ENCODE data around the gene CHCHD10.

Gene CHCHD10

GRCh38 chr22:23783265-23784150, 15.7 kb upstream of the CHCHD10 start:
- Histone ChIP-seq H3K36me3 (ENCODE audit: insufficient read depth, low read length) (no peaks in the 10 kb centered on the region), H2AFZ (ENCODE audit: low read depth, low read length) (no peak overlapping the region), H3K27me3 (ENCODE audit: insufficient read depth, low read length) (no peaks in the 10 kb centered on the region), H3K4me3 (ENCODE audit: low read length) (no peak overlapping the region), H3K4me1 (ENCODE audit: insufficient read depth, low read length) (peaks cover 14% of the 10 kb centered on the region), H3K9me3 (ENCODE audit: low read length) (no peaks in the 10 kb centered on the region)

- H3K27me3 ChIP-seq (ENCODE audit: insufficient read depth, low read length): no peaks in the 10 kb centered on the region
- H3K4me3 ChIP-seq (ENCODE audit: low read length): no peak overlapping the region
- H3K36me3 ChIP-seq (ENCODE audit: insufficient read depth, low read length): no peaks in the 10 kb centered on the region
- no peaks in the 10 kb centered on the region for H3K9me3 ChIP-seq (ENCODE audit: low read length)
- H2AFZ ChIP-seq (ENCODE audit: low read depth, low read length): no peak overlapping the region
- peaks cover 9% of the 10 kb centered on the region for H3K4me1 ChIP-seq (ENCODE audit: insufficient read depth, low read length)
Measured at GRCh38 chr22:23782703-23783102, 14.9 kb upstream of the CHCHD10 start.

- H3K9me3 ChIP-seq (ENCODE audit: low read length): no peaks in the 10 kb centered on the region
- no peaks in the 10 kb centered on the region for H3K36me3 ChIP-seq (ENCODE audit: insufficient read depth, low read length)
- no peak overlapping the region for H2AFZ ChIP-seq (ENCODE audit: low read depth, low read length)
- H3K27me3 ChIP-seq (ENCODE audit: insufficient read depth, low read length): no peaks in the 10 kb centered on the region
- no peak overlapping the region for H3K4me3 ChIP-seq (ENCODE audit: low read length)
- peaks cover 5% of the 10 kb centered on the region for H3K4me1 ChIP-seq (ENCODE audit: insufficient read depth, low read length)
Measured at GRCh38 chr22:23782252-23782651, 14.5 kb upstream of the CHCHD10 start.

- Histone ChIP-seq H3K27me3 (ENCODE audit: insufficient read depth, low read length) (no peaks in the 10 kb centered on the region), H3K9me3 (ENCODE audit: low read length) (no peaks in the 10 kb centered on the region), H3K4me1 (ENCODE audit: insufficient read depth, low read length) (peaks cover 5% of the 10 kb centered on the region), H3K36me3 (ENCODE audit: insufficient read depth, low read length) (no peaks in the 10 kb centered on the region), H3K4me3 (ENCODE audit: low read length) (no peak overlapping the region), H2AFZ (ENCODE audit: low read depth, low read length) (no peak overlapping the region)
Measured at GRCh38 chr22:23781511-23782183, 13.9 kb upstream of the CHCHD10 start.

GRCh38 chr22:23781065-23781464, 13.3 kb upstream of the CHCHD10 start:
- H3K4me1 ChIP-seq (ENCODE audit: insufficient read depth, low read length): no peaks in the 10 kb centered on the region

GRCh38 chr22:23780146-23780748, 12.5 kb upstream of the CHCHD10 start:
- no peaks in the 10 kb centered on the region for H3K4me1 ChIP-seq (ENCODE audit: insufficient read depth, low read length)
- H3K27me3 ChIP-seq (ENCODE audit: insufficient read depth, low read length): no peaks in the 10 kb centered on the region
- H2AFZ ChIP-seq (ENCODE audit: low read depth, low read length): no peak overlapping the region
- no peaks in the 10 kb centered on the region for H3K9me3 ChIP-seq (ENCODE audit: low read length)
- H3K4me3 ChIP-seq (ENCODE audit: low read length): no peak overlapping the region
- no peaks in the 10 kb centered on the region for H3K36me3 ChIP-seq (ENCODE audit: insufficient read depth, low read length)

More at GRCh38 chr22:23781065-23781464, 13.3 kb upstream of the CHCHD10 start:
- H3K4me3 ChIP-seq (ENCODE audit: low read length): no peak overlapping the region
- H3K36me3 ChIP-seq (ENCODE audit: insufficient read depth, low read length): no peaks in the 10 kb centered on the region
- H3K27me3 ChIP-seq (ENCODE audit: insufficient read depth, low read length): no peaks in the 10 kb centered on the region
- H2AFZ ChIP-seq (ENCODE audit: low read depth, low read length): no peak overlapping the region
- H3K9me3 ChIP-seq (ENCODE audit: low read length): no peaks in the 10 kb centered on the region

- no peaks in the 10 kb centered on the region for H3K4me1 ChIP-seq (ENCODE audit: insufficient read depth, low read length)
- H3K27me3 ChIP-seq (ENCODE audit: insufficient read depth, low read length): no peaks in the 10 kb centered on the region
- H3K4me3 ChIP-seq (ENCODE audit: low read length): no peak overlapping the region
- H3K9me3 ChIP-seq (ENCODE audit: low read length): no peaks in the 10 kb centered on the region
- H3K36me3 ChIP-seq (ENCODE audit: insufficient read depth, low read length): no peaks in the 10 kb centered on the region
- H2AFZ ChIP-seq (ENCODE audit: low read depth, low read length): no peak overlapping the region
Measured at GRCh38 chr22:23779731-23780130, 12.0 kb upstream of the CHCHD10 start.

- Histone ChIP-seq H2AFZ (ENCODE audit: low read depth, low read length) (no peak overlapping the region), H3K9me3 (ENCODE audit: low read length) (no peaks in the 10 kb centered on the region), H3K4me3 (ENCODE audit: low read length) (no peak overlapping the region), H3K36me3 (ENCODE audit: insufficient read depth, low read length) (no peaks in the 10 kb centered on the region), H3K4me1 (ENCODE audit: insufficient read depth, low read length) (no peaks in the 10 kb centered on the region), H3K27me3 (ENCODE audit: insufficient read depth, low read length) (no peaks in the 10 kb centered on the region)
Measured at GRCh38 chr22:23779083-23779482, 11.3 kb upstream of the CHCHD10 start.

- H3K9me3 ChIP-seq (ENCODE audit: low read length): no peaks in the 10 kb centered on the region
- H3K36me3 ChIP-seq (ENCODE audit: insufficient read depth, low read length): no peaks in the 10 kb centered on the region
- no peak overlapping the region for H2AFZ ChIP-seq (ENCODE audit: low read depth, low read length)
- no peaks in the 10 kb centered on the region for H3K27me3 ChIP-seq (ENCODE audit: insufficient read depth, low read length)
- peaks cover under 1% of the 10 kb centered on the region for H3K4me1 ChIP-seq (ENCODE audit: insufficient read depth, low read length)
- no peak overlapping the region for H3K4me3 ChIP-seq (ENCODE audit: low read length)
Measured at GRCh38 chr22:23778577-23778900, 10.8 kb upstream of the CHCHD10 start.

GRCh38 chr22:23777776-23778576, 10.2 kb upstream of the CHCHD10 start:
- Histone ChIP-seq H3K36me3 (ENCODE audit: insufficient read depth, low read length) (no peaks in the 10 kb centered on the region), H3K27me3 (ENCODE audit: insufficient read depth, low read length) (no peaks in the 10 kb centered on the region), H2AFZ (ENCODE audit: low read depth, low read length) (no peak overlapping the region), H3K4me3 (ENCODE audit: low read length) (no peak overlapping the region), H3K9me3 (ENCODE audit: low read length) (no peaks in the 10 kb centered on the region), H3K4me1 (ENCODE audit: insufficient read depth, low read length) (peaks cover 6% of the 10 kb centered on the region)

GRCh38 chr22:23775779-23776375, 8.1 kb upstream of the CHCHD10 start:
- Histone ChIP-seq H2AFZ (ENCODE audit: low read depth, low read length) (no peak overlapping the region), H3K27me3 (ENCODE audit: insufficient read depth, low read length) (no peaks in the 10 kb centered on the region), H3K9me3 (ENCODE audit: low read length) (no peaks in the 10 kb centered on the region), H3K4me3 (ENCODE audit: low read length) (no peak overlapping the region), H3K36me3 (ENCODE audit: insufficient read depth, low read length) (no peaks in the 10 kb centered on the region), H3K4me1 (ENCODE audit: insufficient read depth, low read length) (peaks cover 16% of the 10 kb centered on the region)

- peaks cover 16% of the 10 kb centered on the region for H3K4me1 ChIP-seq (ENCODE audit: insufficient read depth, low read length)
- no peaks in the 10 kb centered on the region for H3K9me3 ChIP-seq (ENCODE audit: low read length)
- H3K36me3 ChIP-seq (ENCODE audit: insufficient read depth, low read length): no peaks in the 10 kb centered on the region
- no peak overlapping the region for H3K4me3 ChIP-seq (ENCODE audit: low read length)
- H3K27me3 ChIP-seq (ENCODE audit: insufficient read depth, low read length): no peaks in the 10 kb centered on the region
- no peak overlapping the region for H2AFZ ChIP-seq (ENCODE audit: low read depth, low read length)
Measured at GRCh38 chr22:23774922-23775436, 7.2 kb upstream of the CHCHD10 start.
